Pancreas (tissue), 10 donors: ENCODE measurements around the gene PRR16. TPM values are rescaled to one million over a fixed set of nuclear protein-coding genes. Genes with fewer than 3 reads are reported as not detected.

Source experiments
- ATAC-seq, 4 donors: fragments of 200-7000 bp; cut with Tn5 transposase; one replicate each; pipeline versions ENCODE4 v1.8.0 to v1.9.1; 2020; ENCODE audit warnings: mild to moderate bottlenecking in 4 of 4, moderate library complexity in 4 of 4
- DNase-seq, 6 donors: peaks; one replicate each; pipeline ENCODE4 v3.0.0-alpha.2; 2020
- FAIRE-seq: peaks from 2 replicates; lab custom pipeline; 2012; peaks lifted over from hg19 to GRCh38; lab: Jason Lieb, UNC
- H3K27ac ChIP-seq, 4 donors: fragments of 200-600 bp; sonication (generic); 1 replicate in 3 of 4; 2 replicates in 1 of 4; pipeline versions ENCODE4 v1.5.0 to v1.8.0; 2020
- H3K27me3 ChIP-seq, 4 donors: fragments of 200-600 bp; one replicate each; pipeline ENCODE4 v1.8.0; 2021
- H3K36me3 ChIP-seq, 3 donors: fragments of 200-600 bp; sonication (generic) in 1 of 3; one replicate each; pipeline versions ENCODE4 v1.5.0 to v1.8.0; 2020 to 2021
- H3K4me1 ChIP-seq, 3 donors: fragments of 200-600 bp; one replicate each; pipeline ENCODE4 v1.8.0; 2021
- H3K4me3 ChIP-seq, 4 donors: fragments of 200-600 bp; sonication (generic) in 2 of 4; one replicate each; pipeline versions ENCODE4 v1.5.0 to v1.8.0; 2020 to 2021
- H3K9me3 ChIP-seq, 4 donors: fragments of 200-600 bp; one replicate each; pipeline ENCODE4 v1.8.0; 2021
- WGBS, 2 donors: extraction: QIAGEN DNeasy Blood & Tissue Kit; methylation state at CpG; one replicate each; pipeline ENCODE4 v1.1.7; 2013; 5-methylcytosine and 5-hydroxymethylcytosine counted together
- intact Hi-C, 3 donors: fragments of 100-400 bp; cut with DNase I; formaldehyde crosslinking; loops; one replicate each; pipeline versions ENCODE4 v1.11.1 to v1.14.2; 2022
- polyA plus RNA-seq, 2 donors: library from polyadenylated mRNA; stranded (reverse); fragments of 200-250 nt; gene quantifications; one replicate each; pipeline ENCODE4 v1.2.3, GENCODE V29; 2013
- total RNA-seq, 6 donors: library from RNA; stranded (reverse); fragmentation: NEBNext Ultra II Directional in 4 of 6; extraction: Animal tissue kit (Norgen Biotek cat#: 25700) in 4 of 6; gene quantifications; one replicate each; pipeline versions ENCODE4 v1.2.1 to v1.2.4, GENCODE V29; 2021 to 2023
- TF ChIP-seq, protein P1 (sequence below), 4 donors: fragments of 200-600 bp; sonication (generic) in 3 of 4; IDR thresholded peaks; one replicate each; pipeline versions ENCODE4 v1.5.0 to v1.8.0; 2021; ENCODE audit warnings: antibody characterized with exemption in 4 of 4
- donor health status: healthy with polysubstance abuse.
- donor health status: DM: no; HTN: no; CAD: no; lungs with moderate emphysema.
- donor health status: DM: no; HTN: no; CAD: no.
- donor health status: control.
- donor health status: control.
- donor health status: Bipolar disorder and iron deficiency.
- donor health status: DM: yes; HTN: yes; CAD: no.
- donor health status: DM: no; HTN: no; CAD: no.
- donor health status: DM: no; HTN: no; CAD: no.
- donor health status: DM: yes; HTN: yes; CAD: no.

Gene PRR16
- total and polyA plus RNA-seq, 8 donors: 0.19 to 2.5 (median 0.56) TPM

DNA sequence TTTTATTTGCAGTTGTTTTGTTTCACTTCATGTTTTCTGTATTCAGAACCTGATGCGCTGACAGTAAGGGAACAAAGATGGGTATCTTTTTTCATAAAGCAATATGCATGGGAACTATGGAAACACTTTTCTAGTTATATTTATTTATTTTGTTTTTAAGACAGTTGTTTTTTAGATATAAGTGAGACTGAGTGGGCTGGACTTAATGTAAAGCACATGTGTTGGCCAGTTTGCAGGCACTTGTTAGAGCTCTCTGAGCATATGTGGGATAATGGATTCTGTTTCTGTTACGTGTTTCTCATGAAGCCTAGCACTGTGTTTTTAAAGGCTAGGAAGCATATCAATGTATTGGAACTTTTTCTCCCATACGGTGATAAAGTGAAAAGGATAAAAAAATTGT, 164.1 kb downstream of the PRR16 start:
- DNase-seq (no peak), ATAC-seq (no peak), FAIRE-seq (no peak)
- H3K4me3 ChIP-seq: no peak overlapping the region
- no peak overlapping the region for H3K27ac ChIP-seq
- H3K36me3 ChIP-seq: no peaks in the 10 kb centered on the region
- no peaks in the 10 kb centered on the region for H3K27me3 ChIP-seq
- intact Hi-C loops: no loop called here
- no peaks in the 10 kb centered on the region for H3K4me1 ChIP-seq
- no peaks in the 10 kb centered on the region for H3K9me3 ChIP-seq
- 85 to 86% methylated on average over 3 of the region's 3 CpGs for WGBS, 2 donors
- TF ChIP-seq, protein P1, sequence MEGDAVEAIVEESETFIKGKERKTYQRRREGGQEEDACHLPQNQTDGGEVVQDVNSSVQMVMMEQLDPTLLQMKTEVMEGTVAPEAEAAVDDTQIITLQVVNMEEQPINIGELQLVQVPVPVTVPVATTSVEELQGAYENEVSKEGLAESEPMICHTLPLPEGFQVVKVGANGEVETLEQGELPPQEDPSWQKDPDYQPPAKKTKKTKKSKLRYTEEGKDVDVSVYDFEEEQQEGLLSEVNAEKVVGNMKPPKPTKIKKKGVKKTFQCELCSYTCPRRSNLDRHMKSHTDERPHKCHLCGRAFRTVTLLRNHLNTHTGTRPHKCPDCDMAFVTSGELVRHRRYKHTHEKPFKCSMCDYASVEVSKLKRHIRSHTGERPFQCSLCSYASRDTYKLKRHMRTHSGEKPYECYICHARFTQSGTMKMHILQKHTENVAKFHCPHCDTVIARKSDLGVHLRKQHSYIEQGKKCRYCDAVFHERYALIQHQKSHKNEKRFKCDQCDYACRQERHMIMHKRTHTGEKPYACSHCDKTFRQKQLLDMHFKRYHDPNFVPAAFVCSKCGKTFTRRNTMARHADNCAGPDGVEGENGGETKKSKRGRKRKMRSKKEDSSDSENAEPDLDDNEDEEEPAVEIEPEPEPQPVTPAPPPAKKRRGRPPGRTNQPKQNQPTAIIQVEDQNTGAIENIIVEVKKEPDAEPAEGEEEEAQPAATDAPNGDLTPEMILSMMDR (IDR thresholded peaks at IDR 0.05): no peak

DNA sequence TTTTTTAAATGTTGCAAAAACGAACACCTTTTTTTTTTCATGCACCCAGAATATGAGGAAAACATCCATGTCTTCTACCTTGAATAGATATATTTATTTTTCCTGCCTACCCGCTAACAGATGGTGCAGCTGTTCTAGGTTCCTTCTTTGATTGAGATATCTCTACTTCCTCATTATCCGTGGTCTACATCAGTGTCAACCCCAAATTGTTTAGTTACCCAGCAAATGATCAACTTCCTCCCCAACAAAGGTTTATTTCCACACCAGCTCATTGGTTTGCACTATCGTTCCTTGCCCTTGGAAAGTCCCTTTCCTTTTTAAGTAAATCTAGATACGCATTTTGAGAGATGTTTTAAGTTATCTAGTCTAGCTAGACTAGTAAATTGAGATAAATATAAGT, 166.4 kb downstream of the PRR16 start:
- TF ChIP-seq, protein P1 (IDR thresholded peaks at IDR 0.05): no peak
- FAIRE-seq: no peak

DNA sequence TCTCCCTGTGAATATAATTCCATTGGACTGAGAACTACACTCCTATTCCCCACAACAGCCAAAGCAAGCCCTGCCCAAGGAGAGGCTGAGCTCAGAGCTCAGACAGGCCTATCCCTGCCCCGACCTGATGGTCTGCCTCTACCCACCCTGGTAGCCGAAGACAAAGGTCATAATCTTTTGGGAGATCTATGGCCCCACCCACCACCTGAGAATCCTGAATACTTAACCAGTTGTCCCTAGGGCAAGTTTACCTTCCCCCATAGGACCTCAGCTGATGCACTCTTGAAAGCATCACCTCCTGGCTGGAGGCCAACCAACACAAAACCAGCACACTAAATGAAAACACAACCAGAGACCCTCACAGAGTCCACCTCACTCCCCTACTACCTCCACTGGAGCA, 167.5 kb downstream of the PRR16 start:
- intact Hi-C loops: no loop called here
- Histone ChIP-seq H3K4me3 (no peak overlapping the region), H3K36me3 (no peaks in the 10 kb centered on the region), H3K27me3 (no peaks in the 10 kb centered on the region), H3K9me3 (no peaks in the 10 kb centered on the region), H3K27ac (no peak overlapping the region), H3K4me1 (no peaks in the 10 kb centered on the region)
- ATAC-seq: no peak
- 65 to 86% methylated on average over 2 of the region's 2 CpGs for WGBS, 2 donors
- FAIRE-seq: no peak
- DNase-seq: no peak
- TF ChIP-seq, protein P1 (IDR thresholded peaks at IDR 0.05): no peak

More for the DNA sequence above, 166.4 kb downstream of the PRR16 start:
- Histone ChIP-seq H3K4me3 (no peak overlapping the region), H3K27ac (no peak overlapping the region), H3K9me3 (no peaks in the 10 kb centered on the region), H3K27me3 (no peaks in the 10 kb centered on the region), H3K36me3 (no peaks in the 10 kb centered on the region), H3K4me1 (no peaks in the 10 kb centered on the region)
- DNase-seq: no peak
- intact Hi-C loops: no loop called here
- WGBS, 2 donors: 58 to 60% methylated on average over 5 of the region's 5 CpGs
- no peak for ATAC-seq

DNA sequence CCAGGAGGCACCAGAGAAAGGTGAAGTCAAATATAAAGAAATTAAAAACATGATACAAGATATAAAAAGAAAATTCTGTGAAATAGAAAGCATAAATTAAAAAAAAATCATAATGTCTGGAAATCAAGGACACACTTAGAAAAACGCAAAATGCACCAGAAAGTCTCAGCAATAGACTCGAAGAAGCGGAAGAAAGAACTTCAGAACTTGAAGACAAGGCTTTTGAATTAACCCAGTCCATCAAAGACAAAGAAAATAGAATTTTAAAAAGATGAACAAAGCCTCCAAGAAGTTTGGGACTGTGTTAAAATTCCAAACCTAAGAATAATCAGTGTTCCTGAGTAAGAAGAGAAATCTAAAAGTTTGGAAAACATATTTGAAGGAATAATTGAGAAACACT, 168.3 kb downstream of the PRR16 start:
- Histone ChIP-seq H3K27ac (no peak overlapping the region), H3K4me3 (no peak overlapping the region), H3K9me3 (no peaks in the 10 kb centered on the region), H3K4me1 (no peaks in the 10 kb centered on the region), H3K27me3 (no peaks in the 10 kb centered on the region), H3K36me3 (no peaks in the 10 kb centered on the region)
- intact Hi-C loops: no loop called here
- TF ChIP-seq, protein P1 (IDR thresholded peaks at IDR 0.05): no peak
- ATAC-seq: no peak
- 93 to 94% methylated on average over 3 of the region's 3 CpGs for WGBS, 2 donors
- no peak for FAIRE-seq
- DNase-seq: no peak

DNA sequence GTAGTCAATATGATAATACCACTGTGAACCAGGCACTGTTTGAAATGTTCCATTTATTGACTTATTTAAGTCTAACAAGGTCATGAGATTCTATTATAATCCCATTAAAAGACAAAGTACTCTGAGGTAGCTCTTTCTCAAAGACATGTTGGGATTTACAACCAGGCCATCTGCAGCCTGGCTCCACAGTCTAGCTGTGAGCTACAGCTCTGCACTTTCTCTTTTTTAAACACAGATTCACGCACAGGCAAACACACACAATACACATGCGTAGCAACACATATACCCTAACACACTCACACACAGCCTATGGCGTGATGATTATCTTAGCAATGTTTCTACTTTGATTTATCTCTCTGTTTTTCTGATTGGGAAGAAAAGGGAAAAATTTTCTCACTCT, 174.3 kb downstream of the PRR16 start:
- Histone ChIP-seq H3K27me3 (no peaks in the 10 kb centered on the region), H3K4me1 (no peaks in the 10 kb centered on the region), H3K9me3 (no peaks in the 10 kb centered on the region), H3K36me3 (no peaks in the 10 kb centered on the region), H3K4me3 (no peak overlapping the region), H3K27ac (no peak overlapping the region)
- ATAC-seq (no peak), FAIRE-seq (no peak), DNase-seq (no peak)
- WGBS, 2 donors: 58 to 60% methylated on average over 3 of the region's 3 CpGs
- TF ChIP-seq, protein P1 (IDR thresholded peaks at IDR 0.05): no peak
- intact Hi-C loops: no loop called here
